GM19193 (cell line): ENCODE results near the gene CELF2.

Experiments used
- POLR2A ChIP-seq: IDR thresholded peaks from 4 replicates; pipeline ENCODE4 v1.6.1; 2011; ENCODE audit not compliant: insufficient read depth, insufficient read length; ENCODE audit errors: extremely low read depth

The CELF2 gene

GRCh38 chr10:10996966-10997620, 20.6 kb upstream of the CELF2 start:
- TF ChIP-seq POLR2A: no peak

- no peak for TF ChIP-seq POLR2A
These were observed 15.2 kb upstream of the CELF2 start for GRCh38 chr10:11002485-11002884.

- no peak for TF ChIP-seq POLR2A
These were observed 14.8 kb upstream of the CELF2 start for GRCh38 chr10:11002916-11003315.

GRCh38 chr10:11003679-11004078, 14.0 kb upstream of the CELF2 start:
- TF ChIP-seq POLR2A: no peak

DNA sequence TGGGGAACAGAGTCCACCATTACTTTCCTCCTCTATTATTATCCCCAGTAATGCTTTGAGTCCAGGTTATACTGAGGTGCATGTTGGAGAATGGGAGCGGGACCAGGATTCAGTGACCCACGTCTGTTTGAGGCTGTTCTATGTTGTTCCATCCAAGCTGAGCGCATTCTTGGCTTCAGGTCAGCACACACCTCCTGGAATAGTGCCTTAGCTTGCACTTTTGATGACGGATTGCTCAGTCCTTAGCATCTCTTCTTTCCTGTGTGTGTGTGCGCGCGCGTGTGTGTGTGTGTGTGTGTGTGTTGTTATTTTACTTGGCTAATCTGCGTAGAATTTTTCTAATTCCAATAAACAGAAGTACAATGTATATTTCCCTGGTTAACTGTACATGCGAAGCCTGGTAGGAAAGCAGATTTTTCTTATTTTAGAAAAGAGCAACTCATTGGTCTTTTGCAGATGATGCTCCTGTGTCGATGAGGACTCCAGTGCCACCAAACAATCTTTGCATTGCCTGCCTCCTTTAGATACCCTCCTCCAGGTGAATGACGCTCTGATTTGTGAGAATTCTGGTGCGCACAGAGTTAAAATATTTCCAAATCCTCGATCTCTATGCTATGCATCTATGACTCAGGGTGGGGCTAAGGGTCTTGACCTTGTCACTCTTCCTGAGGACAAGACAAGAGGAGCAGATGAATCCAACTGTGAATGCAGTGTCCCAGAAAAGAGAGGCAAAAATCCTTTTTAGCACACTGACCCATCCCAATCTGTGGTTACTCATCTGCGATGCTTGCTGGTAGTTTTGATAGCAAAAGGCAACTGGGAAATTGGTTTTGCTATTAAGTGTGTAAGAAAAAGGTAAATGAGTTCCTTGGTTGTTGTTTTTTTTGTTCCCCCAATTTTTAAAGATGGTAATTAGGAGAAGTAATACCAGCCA, 13.3 kb upstream of the CELF2 start:
- TF ChIP-seq POLR2A: no peak

- no peak for TF ChIP-seq POLR2A
These were observed 11.8 kb upstream of the CELF2 start for GRCh38 chr10:11005725-11006427.

- TF ChIP-seq POLR2A: no peak
These were observed 11.2 kb upstream of the CELF2 start for GRCh38 chr10:11006428-11006825.

- no peak for TF ChIP-seq POLR2A
These were observed 10.1 kb upstream of the CELF2 start for GRCh38 chr10:11007476-11008020.

- no peak for TF ChIP-seq POLR2A
These were observed 8.0 kb upstream of the CELF2 start for GRCh38 chr10:11009471-11010308.

- TF ChIP-seq POLR2A: no peak
These were observed 7.1 kb upstream of the CELF2 start for GRCh38 chr10:11010582-11010981.

DNA sequence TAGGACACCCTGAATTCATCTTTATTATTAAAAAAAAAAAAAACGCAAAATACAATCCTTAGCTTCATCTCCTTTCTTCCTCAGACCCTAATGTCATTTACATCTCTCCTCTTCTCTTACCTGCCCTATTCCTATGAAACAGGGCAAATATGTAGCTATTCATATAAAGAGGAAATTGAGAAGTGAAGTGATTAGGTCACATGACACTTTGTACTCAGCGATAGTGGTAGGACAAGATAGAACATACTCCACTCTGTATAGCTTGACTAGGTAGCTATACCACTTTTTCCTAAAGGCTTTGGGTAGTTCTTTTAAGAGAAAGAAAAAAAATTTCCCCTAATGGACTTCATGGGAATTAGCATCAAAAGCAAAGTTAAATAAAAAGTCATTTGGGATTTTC, 6.2 kb upstream of the CELF2 start:
- no peak for TF ChIP-seq POLR2A

- TF ChIP-seq POLR2A: no peak
These were observed 5.7 kb upstream of the CELF2 start for GRCh38 chr10:11011984-11012383.

GRCh38 chr10:11012421-11013295, 5.0 kb upstream of the CELF2 start:
- TF ChIP-seq POLR2A: no peak
